HAP-1 (cell line): ENCODE data around the gene EMC6.

Experiments used
- DNase-seq, 2 experiments: peaks; one replicate each; pipeline ENCODE4 v3.0.0-alpha.2; 2016 to 2020; ENCODE audit warnings: low spot score in 2 of 2
- H3K27me3 ChIP-seq: fragments of 250-450 bp; sonication (Bioruptor Pico); 2 replicates; pipeline ENCODE4 v1.5.1; 2020; ENCODE audit warnings: low read depth, mild to moderate bottlenecking, moderate library complexity
- H3K36me3 ChIP-seq: fragments of 250-450 bp; sonication (Bioruptor Pico); replicated peaks from 2 replicates; pipeline ENCODE4 v1.5.1; 2020; ENCODE audit warnings: mild to moderate bottlenecking
- H3K4me1 ChIP-seq: fragments of 250-450 bp; sonication (Bioruptor Pico); 2 replicates; pipeline ENCODE4 v1.5.1; 2020; ENCODE audit warnings: mild to moderate bottlenecking
- H3K4me3 ChIP-seq: fragments of 250-450 bp; sonication (Bioruptor Pico); 2 replicates; pipeline ENCODE4 v1.5.1; 2020; ENCODE audit warnings: mild to moderate bottlenecking, moderate library complexity
- H3K9me3 ChIP-seq: fragments of 250-450 bp; sonication (Bioruptor Pico); 2 replicates; pipeline ENCODE4 v1.5.1; 2020; ENCODE audit warnings: mild to moderate bottlenecking, moderate library complexity
- in situ Hi-C: fragments of 300-500 bp; cut with MboI; formaldehyde crosslinking; loops from 3 replicates; pipeline ENCODE4 v1.14.3; 2020; ENCODE audit warnings: low sequenced_read_pairs, inconsistent platforms, mixed read lengths

Gene EMC6

GRCh38 chr17:3641014-3641413 lies 27.6 kb upstream of the EMC6 start:
- Histone ChIP-seq H3K27me3 (no peaks in the 10 kb centered on the region), H3K4me1 (no peaks in the 10 kb centered on the region), H3K9me3 (no peaks in the 10 kb centered on the region), H3K4me3 (no peak overlapping the region), H3K36me3 (peaks cover 3% of the 10 kb centered on the region; the same call in 1 of the 2 replicates)
- no peak for DNase-seq
- in situ Hi-C loops, result no loop called here

GRCh38 chr17:3641717-3642486 lies 26.7 kb upstream of the EMC6 start:
- Histone ChIP-seq H3K4me1 (no peaks in the 10 kb centered on the region), H3K4me3 (no peak overlapping the region), H3K9me3 (no peaks in the 10 kb centered on the region), H3K27me3 (no peaks in the 10 kb centered on the region), H3K36me3 (peaks cover 3% of the 10 kb centered on the region; the same call in 1 of the 2 replicates)
- DNase-seq, result no peak
- in situ Hi-C loops, result no loop called here

- in situ Hi-C loops, result no loop called here
- H3K4me3 ChIP-seq, result no peak overlapping the region
These were observed 24.7 kb upstream of the EMC6 start for GRCh38 chr17:3643889-3644349.

GRCh38 chr17:3645310-3645709 lies 23.3 kb upstream of the EMC6 start:
- H3K9me3 ChIP-seq, result no peaks in the 10 kb centered on the region
- H3K27me3 ChIP-seq, result no peaks in the 10 kb centered on the region
- H3K4me3 ChIP-seq, result no peak overlapping the region
- H3K4me1 ChIP-seq, result no peaks in the 10 kb centered on the region
- in situ Hi-C loops, result no loop called here
- peaks cover 3% of the 10 kb centered on the region; the same call in 1 of the 2 replicates for H3K36me3 ChIP-seq
- no peak for DNase-seq

More at GRCh38 chr17:3643889-3644349, 24.7 kb upstream of the EMC6 start:
- Histone ChIP-seq H3K9me3 (no peaks in the 10 kb centered on the region), H3K27me3 (no peaks in the 10 kb centered on the region), H3K36me3 (peaks cover 3% of the 10 kb centered on the region; the same call in 1 of the 2 replicates), H3K4me1 (no peaks in the 10 kb centered on the region)
- no peak for DNase-seq

- no peaks in the 10 kb centered on the region for H3K27me3 ChIP-seq
- in situ Hi-C loops, result no loop called here
- no peaks in the 10 kb centered on the region; the same call in 1 of the 2 replicates for H3K36me3 ChIP-seq
- H3K4me3 ChIP-seq, result no peak overlapping the region
- no peak for DNase-seq
- no peaks in the 10 kb centered on the region for H3K4me1 ChIP-seq
- no peaks in the 10 kb centered on the region for H3K9me3 ChIP-seq
These were observed 21.4 kb upstream of the EMC6 start for GRCh38 chr17:3647251-3647650.

- Histone ChIP-seq H3K9me3 (no peaks in the 10 kb centered on the region), H3K27me3 (no peaks in the 10 kb centered on the region), H3K4me1 (no peaks in the 10 kb centered on the region), H3K4me3 (no peak overlapping the region), H3K36me3 (no peaks in the 10 kb centered on the region; the same call in 1 of the 2 replicates)
- DNase-seq, result peak in 1 of 2 experiments; percentile 69
- in situ Hi-C loops, result no loop called here
These were observed 20.6 kb upstream of the EMC6 start for GRCh38 chr17:3647769-3648555.

- Histone ChIP-seq H3K36me3 (no peaks in the 10 kb centered on the region; the same call in 1 of the 2 replicates), H3K27me3 (no peaks in the 10 kb centered on the region), H3K4me1 (no peaks in the 10 kb centered on the region), H3K9me3 (no peaks in the 10 kb centered on the region), H3K4me3 (no peak overlapping the region)
- DNase-seq, result no peak
- in situ Hi-C loops, result no loop called here
These were observed 12.8 kb upstream of the EMC6 start for GRCh38 chr17:3655766-3656165.

GRCh38 chr17:3656353-3656752 lies 12.3 kb upstream of the EMC6 start:
- no peaks in the 10 kb centered on the region for H3K27me3 ChIP-seq
- H3K4me1 ChIP-seq, result no peaks in the 10 kb centered on the region
- H3K9me3 ChIP-seq, result no peaks in the 10 kb centered on the region
- no peaks in the 10 kb centered on the region; the same call in 1 of the 2 replicates for H3K36me3 ChIP-seq
- no peak overlapping the region for H3K4me3 ChIP-seq
- in situ Hi-C loops, result no loop called here
- no peak for DNase-seq

- DNase-seq, result no peak
- Histone ChIP-seq H3K4me1 (no peaks in the 10 kb centered on the region), H3K9me3 (no peaks in the 10 kb centered on the region), H3K4me3 (no peak overlapping the region), H3K27me3 (no peaks in the 10 kb centered on the region), H3K36me3 (no peaks in the 10 kb centered on the region; the same call in 1 of the 2 replicates)
- in situ Hi-C loops, result no loop called here
These were observed 11.6 kb upstream of the EMC6 start for GRCh38 chr17:3656755-3657587.

GRCh38 chr17:3657588-3657869 lies 11.1 kb upstream of the EMC6 start:
- DNase-seq, result no peak
- in situ Hi-C loops, result no loop called here
- no peaks in the 10 kb centered on the region for H3K9me3 ChIP-seq
- no peaks in the 10 kb centered on the region for H3K27me3 ChIP-seq
- H3K36me3 ChIP-seq, result no peaks in the 10 kb centered on the region; the same call in none of the 2 replicates
- H3K4me3 ChIP-seq, result no peak overlapping the region
- H3K4me1 ChIP-seq, result no peaks in the 10 kb centered on the region

- no peaks in the 10 kb centered on the region; the same call in 1 of the 2 replicates for H3K36me3 ChIP-seq
- no peaks in the 10 kb centered on the region for H3K9me3 ChIP-seq
- no peaks in the 10 kb centered on the region for H3K4me1 ChIP-seq
- no peak for DNase-seq
- H3K4me3 ChIP-seq, result no peak overlapping the region
- in situ Hi-C loops, result no loop called here
- H3K27me3 ChIP-seq, result no peaks in the 10 kb centered on the region
These were observed 10.5 kb upstream of the EMC6 start for GRCh38 chr17:3657874-3658783.

GRCh38 chr17:3658784-3659449 lies 9.7 kb upstream of the EMC6 start:
- no peak for DNase-seq
- in situ Hi-C loops, result no loop called here
- Histone ChIP-seq H3K4me3 (no peak overlapping the region), H3K4me1 (no peaks in the 10 kb centered on the region), H3K9me3 (no peaks in the 10 kb centered on the region), H3K27me3 (no peaks in the 10 kb centered on the region), H3K36me3 (no peaks in the 10 kb centered on the region; the same call in none of the 2 replicates)
